EH (cell line): ENCODE data around the gene CSNK1G2.

Source experiments
- DNase-seq: peaks from one replicate; pipeline ENCODE4 v3.0.0-alpha.2; 2015; ENCODE audit warnings: low read depth

CSNK1G2 gene

GRCh38 chr19:1918975-1919374 lies 22.0 kb upstream of the CSNK1G2 start:
- DNase-seq: no peak

- no peak for DNase-seq
These were observed 20.3 kb upstream of the CSNK1G2 start for GRCh38 chr19:1920644-1921043.

GRCh38 chr19:1921326-1921725 lies 19.6 kb upstream of the CSNK1G2 start:
- DNase-seq: no peak

GRCh38 chr19:1921825-1922224 lies 19.1 kb upstream of the CSNK1G2 start:
- no peak for DNase-seq

- no peak for DNase-seq
These were observed 18.2 kb upstream of the CSNK1G2 start for GRCh38 chr19:1922803-1923202.

- no peak for DNase-seq
These were observed 17.7 kb upstream of the CSNK1G2 start for GRCh38 chr19:1923319-1923718.

- no peak for DNase-seq
These were observed 16.5 kb upstream of the CSNK1G2 start for GRCh38 chr19:1924320-1924961.

- DNase-seq: no peak
These were observed 15.4 kb upstream of the CSNK1G2 start for GRCh38 chr19:1925544-1925943.

- DNase-seq: peak; percentile 74
These were observed 11.8 kb upstream of the CSNK1G2 start for GRCh38 chr19:1929021-1929742.

GRCh38 chr19:1931445-1931844 lies 9.5 kb upstream of the CSNK1G2 start:
- no peak for DNase-seq

- no peak for DNase-seq
These were observed 8.6 kb upstream of the CSNK1G2 start for GRCh38 chr19:1932395-1932794.

GRCh38 chr19:1933244-1933643 lies 7.7 kb upstream of the CSNK1G2 start:
- DNase-seq: no peak

- DNase-seq: no peak
These were observed 7.0 kb upstream of the CSNK1G2 start for GRCh38 chr19:1933942-1934341.

GRCh38 chr19:1935484-1936208 lies 5.3 kb upstream of the CSNK1G2 start:
- DNase-seq: peak; percentile 15

- DNase-seq: no peak
These were observed 4.5 kb upstream of the CSNK1G2 start for GRCh38 chr19:1936430-1936829.

- DNase-seq: no peak
These were observed 3.9 kb upstream of the CSNK1G2 start for GRCh38 chr19:1936916-1937610.

GRCh38 chr19:1938071-1938470 lies 2.9 kb upstream of the CSNK1G2 start:
- DNase-seq: no peak

GRCh38 chr19:1942078-1942933 lies 1.3 kb downstream of the CSNK1G2 start:
- DNase-seq: peak; percentile 74

GRCh38 chr19:1942934-1943555 lies 2.1 kb downstream of the CSNK1G2 start:
- peak; percentile 18 for DNase-seq

- DNase-seq: no peak
These were observed 2.7 kb downstream of the CSNK1G2 start for GRCh38 chr19:1943661-1944087.
